A673 (cell line): ENCODE data around the gene TRPC4AP.

Experiments used
- EZH2 ChIP-seq: fragments of 200-600 bp; sonication (generic); IDR thresholded peaks from 2 replicates; pipeline ENCODE4 v1.6.1; 2017; ENCODE audit warnings: borderline replicate concordance, low read depth, mild to moderate bottlenecking, mixed read lengths, antibody characterized with exemption, low read length; ENCODE audit not compliant: poor library complexity, severe bottlenecking
- TF ChIP-seq, protein P1 (sequence below): fragments of 300-800, 200-600 bp; sonication (generic); conservative IDR thresholded peaks from 2 replicates; pipeline ENCODE4 v1.5.1; 2017; ENCODE audit warnings: low read depth, mild to moderate bottlenecking, antibody characterized with exemption, low read length, moderate library complexity, mixed read lengths

DNA sequence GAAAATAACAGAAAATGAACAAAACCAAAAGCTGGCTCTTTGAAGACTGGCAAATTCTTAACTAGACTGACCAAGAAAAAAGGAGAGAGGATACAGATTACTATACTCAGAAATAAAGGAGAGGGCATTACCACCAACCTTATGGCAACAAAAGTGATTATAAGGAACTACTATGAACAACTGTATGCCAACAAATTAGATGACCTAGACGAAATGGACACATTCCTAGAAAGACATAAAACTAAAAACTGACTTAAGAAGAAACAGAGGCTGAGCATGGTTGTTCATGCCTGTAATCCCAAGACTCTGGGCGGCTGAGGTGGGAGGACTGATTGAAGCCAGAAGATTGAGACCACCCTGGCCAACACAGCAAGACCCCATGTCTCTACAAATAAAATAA is 33.5 kb downstream of the TRPC4AP start:
- TF ChIP-seq, protein P1, sequence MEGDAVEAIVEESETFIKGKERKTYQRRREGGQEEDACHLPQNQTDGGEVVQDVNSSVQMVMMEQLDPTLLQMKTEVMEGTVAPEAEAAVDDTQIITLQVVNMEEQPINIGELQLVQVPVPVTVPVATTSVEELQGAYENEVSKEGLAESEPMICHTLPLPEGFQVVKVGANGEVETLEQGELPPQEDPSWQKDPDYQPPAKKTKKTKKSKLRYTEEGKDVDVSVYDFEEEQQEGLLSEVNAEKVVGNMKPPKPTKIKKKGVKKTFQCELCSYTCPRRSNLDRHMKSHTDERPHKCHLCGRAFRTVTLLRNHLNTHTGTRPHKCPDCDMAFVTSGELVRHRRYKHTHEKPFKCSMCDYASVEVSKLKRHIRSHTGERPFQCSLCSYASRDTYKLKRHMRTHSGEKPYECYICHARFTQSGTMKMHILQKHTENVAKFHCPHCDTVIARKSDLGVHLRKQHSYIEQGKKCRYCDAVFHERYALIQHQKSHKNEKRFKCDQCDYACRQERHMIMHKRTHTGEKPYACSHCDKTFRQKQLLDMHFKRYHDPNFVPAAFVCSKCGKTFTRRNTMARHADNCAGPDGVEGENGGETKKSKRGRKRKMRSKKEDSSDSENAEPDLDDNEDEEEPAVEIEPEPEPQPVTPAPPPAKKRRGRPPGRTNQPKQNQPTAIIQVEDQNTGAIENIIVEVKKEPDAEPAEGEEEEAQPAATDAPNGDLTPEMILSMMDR: no peak
- no peak for TF ChIP-seq EZH2
